GM12864 (cell line): ENCODE measurements around the gene C2orf80.
"Not testable (repeated sequence)": the region's sequence is repeated elsewhere in the genome, so short reads cannot be mapped to it uniquely, and the experiment has no call there.

Experiments
- DNase-seq: peaks from one replicate; pipeline ENCODE4 v3.0.0-alpha.2; 2011; ENCODE audit warnings: low read depth
- H3K4me3 ChIP-seq: 2 replicates; pipeline ENCODE4 v1.5.1; 2011; ENCODE audit warnings: mild to moderate bottlenecking, low read depth, low read length, control low read depth
- CTCF ChIP-seq: IDR thresholded peaks from 2 replicates; pipeline ENCODE4 v1.5.1; 2011; ENCODE audit warnings: low read depth, mild to moderate bottlenecking, moderate library complexity, low read length, control low read depth, inconsistent platforms; ENCODE audit errors: missing control alignments

C2orf80 gene

GRCh38 chr2:208189810-208190503, at the start of gene C2orf80:
TSS of gene C2orf80 (minus strand) at chr2:208190030. CDS start at chr2:208186986, 3,044 bp downstream.
- no peak within 1 kb of the TSS for H3K4me3 ChIP-seq
- no peak for TF ChIP-seq CTCF
- no peak for DNase-seq

- TF ChIP-seq CTCF = no peak
- H3K4me3 ChIP-seq = no peak overlapping the region
- no peak for DNase-seq
These were observed 46.0 kb upstream of the C2orf80 start for GRCh38 chr2:208235860-208236259.

GRCh38 chr2:208234786-208235185, 45.0 kb upstream of the C2orf80 start:
- TF ChIP-seq CTCF = no peak
- DNase-seq = no peak
- no peak overlapping the region for H3K4me3 ChIP-seq

- no peak overlapping the region for H3K4me3 ChIP-seq
- TF ChIP-seq CTCF = no peak
- no peak for DNase-seq
These were observed 38.6 kb upstream of the C2orf80 start for GRCh38 chr2:208228476-208228875.

- no peak for DNase-seq
- H3K4me3 ChIP-seq = no peak overlapping the region
- no peak for TF ChIP-seq CTCF
These were observed 37.9 kb upstream of the C2orf80 start for GRCh38 chr2:208227581-208228232.

GRCh38 chr2:208224802-208225201, 35.0 kb upstream of the C2orf80 start:
- TF ChIP-seq CTCF = no peak
- no peak overlapping the region for H3K4me3 ChIP-seq
- no peak for DNase-seq

- DNase-seq = no peak
- no peak for TF ChIP-seq CTCF
These were observed 32.5 kb upstream of the C2orf80 start for GRCh38 chr2:208222351-208222750.

GRCh38 chr2:208221873-208222272, 32.0 kb upstream of the C2orf80 start:
- not testable (repeated sequence) for H3K4me3 ChIP-seq, DNase-seq

More at GRCh38 chr2:208222351-208222750, 32.5 kb upstream of the C2orf80 start:
- no peak overlapping the region for H3K4me3 ChIP-seq
